ENCODE measurements around the gene CERCAM.

- TF ChIP-seq CTCF (IDR thresholded peaks at IDR 0.05): peak; percentile 91 to 97 (median 94)
- no peak for TF ChIP-seq POLR2A (IDR thresholded peaks at IDR 0.05)
These were observed 17.9 kb downstream of the CERCAM start for GRCh38 chr9:128438343-128439109.
